HG03558 (cell line): Measurements from ENCODE around the gene NLRP1.
A peak's percentile ranks its signal among the peaks of the same experiment; 100 is the strongest.

ENCODE experiments used
- ATAC-seq: cut with Tn5 transposase; IDR thresholded peaks from one replicate; pipeline ENCODE4 v1.9.1; 2021; ENCODE audit warnings: moderate number of reproducible peaks; ENCODE audit not compliant: unreplicated experiment; ENCODE audit errors: extremely low read depth

The NLRP1 gene

GRCh38 chr17:5486206-5487124 is 97.8 kb downstream of the NLRP1 start, which contains the start of gene MIS12:
Gene MIS12, plus strand, starts transcription at chr17:5486566. Its CDS starts 2,297 bp downstream, at chr17:5488863.
- ATAC-seq = peak; percentile 55

GRCh38 chr17:5485270-5486205 is 98.8 kb downstream of the NLRP1 start, which contains the start of gene DERL2:
Gene DERL2, minus strand, starts transcription at chr17:5486178. Its CDS starts 17 bp downstream, at chr17:5486161.
- no peak for ATAC-seq

- ATAC-seq = no peak
Measured at GRCh38 chr17:5481451-5481850, 102.9 kb downstream of the NLRP1 start.

GRCh38 chr17:5480962-5481361 is 103.3 kb downstream of the NLRP1 start:
- no peak for ATAC-seq

- ATAC-seq = no peak
Measured at GRCh38 chr17:5478992-5479391, 105.3 kb downstream of the NLRP1 start.

GRCh38 chr17:5473906-5474305 is 110.4 kb downstream of the NLRP1 start:
- ATAC-seq = no peak

- no peak for ATAC-seq
Measured at GRCh38 chr17:5472511-5472910, 111.8 kb downstream of the NLRP1 start.

GRCh38 chr17:5468075-5468473 is 116.2 kb downstream of the NLRP1 start:
- ATAC-seq = no peak

GRCh38 chr17:5467416-5467815 is 116.9 kb downstream of the NLRP1 start:
- ATAC-seq = no peak

GRCh38 chr17:5466295-5466694 is 118.0 kb downstream of the NLRP1 start:
- ATAC-seq = no peak

GRCh38 chr17:5464717-5465507 is 119.4 kb downstream of the NLRP1 start:
- no peak for ATAC-seq
